ENCODE measurements around the gene PAPSS1.

- TF ChIP-seq GATA2 (IDR thresholded peaks at IDR 0.05; ENCODE audit: low read depth, low read length): no peak
- no peak for TF ChIP-seq GATA3 (IDR thresholded peaks at IDR 0.05; ENCODE audit: low read depth, low read length)
Observed at GRCh38 chr4:107760281-107760947, 40.4 kb upstream of the PAPSS1 start.
